ENCODE data around the gene IFNGR1. TPM values are rescaled to one million over a fixed set of nuclear protein-coding genes. Genes with fewer than 3 reads are reported as not detected.
"Not testable (repeated sequence)": the region's sequence is repeated elsewhere in the genome, so short reads cannot be mapped to it uniquely, and the experiment has no call there.

IFNGR1 gene
- total RNA-seq, 2 donors from 2014 or later = 23.7 to 30.2 TPM

GRCh38 chr6:137258170-137258569 is 39.0 kb upstream of the IFNGR1 start:
- Histone ChIP-seq H3K4me3 (ENCODE audit: low read length) (no peak overlapping the region), H3K9me3 (ENCODE audit: control insufficient read depth, low read length) (peaks cover 34% of the 10 kb centered on the region), H3K27ac (ENCODE audit: low read depth, low read length) (no peak overlapping the region), H3K27me3 (ENCODE audit: control insufficient read depth, insufficient read depth, low read length, poor library complexity, severe bottlenecking) (no peaks in the 10 kb centered on the region), H3K9ac (ENCODE audit: extremely low read depth, low read length, poor library complexity, severe bottlenecking) (no peak overlapping the region), H3K4me1 (ENCODE audit: control insufficient read depth, insufficient read depth, low read length) (no peaks in the 10 kb centered on the region), H3K36me3 (ENCODE audit: control insufficient read depth, insufficient read depth, low read length) (no peaks in the 10 kb centered on the region)
- H3K27me3 Mint-ChIP-seq (ENCODE audit: insufficient read depth) = no peaks in the 10 kb centered on the region
- peaks cover 7% of the 10 kb centered on the region for H3K36me3 Mint-ChIP-seq (ENCODE audit: low read depth)
- TF ChIP-seq, protein P1, sequence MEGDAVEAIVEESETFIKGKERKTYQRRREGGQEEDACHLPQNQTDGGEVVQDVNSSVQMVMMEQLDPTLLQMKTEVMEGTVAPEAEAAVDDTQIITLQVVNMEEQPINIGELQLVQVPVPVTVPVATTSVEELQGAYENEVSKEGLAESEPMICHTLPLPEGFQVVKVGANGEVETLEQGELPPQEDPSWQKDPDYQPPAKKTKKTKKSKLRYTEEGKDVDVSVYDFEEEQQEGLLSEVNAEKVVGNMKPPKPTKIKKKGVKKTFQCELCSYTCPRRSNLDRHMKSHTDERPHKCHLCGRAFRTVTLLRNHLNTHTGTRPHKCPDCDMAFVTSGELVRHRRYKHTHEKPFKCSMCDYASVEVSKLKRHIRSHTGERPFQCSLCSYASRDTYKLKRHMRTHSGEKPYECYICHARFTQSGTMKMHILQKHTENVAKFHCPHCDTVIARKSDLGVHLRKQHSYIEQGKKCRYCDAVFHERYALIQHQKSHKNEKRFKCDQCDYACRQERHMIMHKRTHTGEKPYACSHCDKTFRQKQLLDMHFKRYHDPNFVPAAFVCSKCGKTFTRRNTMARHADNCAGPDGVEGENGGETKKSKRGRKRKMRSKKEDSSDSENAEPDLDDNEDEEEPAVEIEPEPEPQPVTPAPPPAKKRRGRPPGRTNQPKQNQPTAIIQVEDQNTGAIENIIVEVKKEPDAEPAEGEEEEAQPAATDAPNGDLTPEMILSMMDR (conservative IDR thresholded peaks at IDR 0.05) = no peak
- H3K4me3 Mint-ChIP-seq = no peak overlapping the region
- no peak overlapping the region for H3K27ac Mint-ChIP-seq
- peaks cover 35% of the 10 kb centered on the region for H3K9me3 Mint-ChIP-seq
- 83 to 100% methylated on average over 1 to 3 of the region's 3 CpGs for WGBS, 2 experiments (ENCODE audit: insufficient coverage in 1 of 2, insufficient read length in 1 of 2)
- H3K4me1 Mint-ChIP-seq = no peaks in the 10 kb centered on the region
- no peak for DNase-seq

- Histone ChIP-seq H3K9ac (ENCODE audit: extremely low read depth, low read length, poor library complexity, severe bottlenecking) (no peak overlapping the region), H3K9me3 (ENCODE audit: control insufficient read depth, low read length) (peaks cover 42% of the 10 kb centered on the region), H3K4me1 (ENCODE audit: control insufficient read depth, insufficient read depth, low read length) (no peaks in the 10 kb centered on the region), H3K27ac (ENCODE audit: low read depth, low read length) (no peak overlapping the region), H3K27me3 (ENCODE audit: control insufficient read depth, insufficient read depth, low read length, poor library complexity, severe bottlenecking) (no peaks in the 10 kb centered on the region), H3K36me3 (ENCODE audit: control insufficient read depth, insufficient read depth, low read length) (no peaks in the 10 kb centered on the region), H3K4me3 (ENCODE audit: low read length) (no peak overlapping the region)
- H3K4me1 Mint-ChIP-seq = no peaks in the 10 kb centered on the region
- no peak for DNase-seq
- no peak overlapping the region for H3K27ac Mint-ChIP-seq
- TF ChIP-seq, protein P1 (conservative IDR thresholded peaks at IDR 0.05) = no peak
- peaks cover 7% of the 10 kb centered on the region for H3K36me3 Mint-ChIP-seq (ENCODE audit: low read depth)
- peaks cover 3% of the 10 kb centered on the region for H3K27me3 Mint-ChIP-seq (ENCODE audit: insufficient read depth)
- H3K4me3 Mint-ChIP-seq = no peak overlapping the region
- H3K9me3 Mint-ChIP-seq = peaks cover 46% of the 10 kb centered on the region
- 100% methylated on average over 1 of the region's 1 CpG for WGBS, 2 experiments (ENCODE audit: insufficient coverage in 1 of 2, insufficient read length in 1 of 2)
Observed at GRCh38 chr6:137256350-137257103, 37.3 kb upstream of the IFNGR1 start.

DNA sequence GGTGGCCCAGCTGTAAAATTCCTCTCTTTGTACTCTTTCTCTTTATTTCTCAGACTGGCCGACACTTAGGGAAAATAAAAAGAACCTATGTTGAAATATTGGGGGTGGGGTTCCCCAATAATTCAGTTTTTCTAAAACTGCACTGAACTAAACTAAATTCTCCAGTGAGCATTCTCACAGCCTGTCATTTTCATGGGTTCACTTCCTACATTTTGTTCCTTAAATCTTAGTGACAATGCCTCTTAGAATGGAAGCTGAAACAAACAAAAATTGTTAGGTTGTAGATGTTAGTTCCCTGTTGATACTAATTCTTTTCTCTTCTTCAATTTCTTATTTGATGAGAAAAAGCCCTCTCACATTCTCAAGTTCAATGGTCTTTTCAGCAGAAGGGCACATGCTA is 35.8 kb upstream of the IFNGR1 start:
- no peaks in the 10 kb centered on the region for H3K4me1 ChIP-seq (ENCODE audit: control insufficient read depth, insufficient read depth, low read length)
- no peak overlapping the region for H3K9ac ChIP-seq (ENCODE audit: extremely low read depth, low read length, poor library complexity, severe bottlenecking)
- peak overlapping the region; percentile 17 for H3K4me3 ChIP-seq (ENCODE audit: low read length)
- Mint-ChIP-seq H3K4me3 (no peak overlapping the region), H3K27ac (no peak overlapping the region), H3K9me3 (peaks cover 46% of the 10 kb centered on the region), H3K27me3 (ENCODE audit: insufficient read depth) (peaks cover 3% of the 10 kb centered on the region), H3K36me3 (ENCODE audit: low read depth) (peaks cover 7% of the 10 kb centered on the region), H3K4me1 (no peaks in the 10 kb centered on the region)
- DNase-seq = no peak
- no peak overlapping the region for H3K27ac ChIP-seq (ENCODE audit: low read depth, low read length)
- TF ChIP-seq, protein P1 (conservative IDR thresholded peaks at IDR 0.05) = no peak
- H3K27me3 ChIP-seq (ENCODE audit: control insufficient read depth, insufficient read depth, low read length, poor library complexity, severe bottlenecking) = no peaks in the 10 kb centered on the region
- no CpG with 5 or more reads among the region's 1 CpG for WGBS, 2 experiments (ENCODE audit: insufficient coverage in 1 of 2, insufficient read length in 1 of 2)
- no peaks in the 10 kb centered on the region for H3K36me3 ChIP-seq (ENCODE audit: control insufficient read depth, insufficient read depth, low read length)
- H3K9me3 ChIP-seq (ENCODE audit: control insufficient read depth, low read length) = peaks cover 42% of the 10 kb centered on the region

GRCh38 chr6:137254430-137254829 is 35.2 kb upstream of the IFNGR1 start:
- peaks cover 46% of the 10 kb centered on the region for H3K9me3 Mint-ChIP-seq
- H3K27ac ChIP-seq (ENCODE audit: low read depth, low read length); H3K4me3 Mint-ChIP-seq; H3K27ac Mint-ChIP-seq; H3K27me3 ChIP-seq (ENCODE audit: control insufficient read depth, insufficient read depth, low read length, poor library complexity, severe bottlenecking); H3K4me1 ChIP-seq (ENCODE audit: control insufficient read depth, insufficient read depth, low read length); DNase-seq; H3K27me3 Mint-ChIP-seq (ENCODE audit: insufficient read depth); H3K4me1 Mint-ChIP-seq; H3K36me3 ChIP-seq (ENCODE audit: control insufficient read depth, insufficient read depth, low read length); H3K36me3 Mint-ChIP-seq (ENCODE audit: low read depth); H3K9ac ChIP-seq (ENCODE audit: extremely low read depth, low read length, poor library complexity, severe bottlenecking): not testable (repeated sequence)
- 61 to 100% methylated on average over 1 to 2 of the region's 2 CpGs for WGBS, 2 experiments (ENCODE audit: insufficient coverage in 1 of 2, insufficient read length in 1 of 2)
- H3K4me3 ChIP-seq (ENCODE audit: low read length) = peak overlapping the region; percentile 17
- H3K9me3 ChIP-seq (ENCODE audit: control insufficient read depth, low read length) = peaks cover 42% of the 10 kb centered on the region
